HUES6 (cell line): ENCODE measurements around the gene ATG10.
"Not testable (repeated sequence)": the region's sequence is repeated elsewhere in the genome, so short reads cannot be mapped to it uniquely, and the experiment has no call there.

Experiments used
- H3K27ac ChIP-seq: 2 replicates; pipeline ENCODE4 v1.7.0; 2013; ENCODE audit warnings: low read depth, mild to moderate bottlenecking, low read length, inconsistent platforms
- H3K27me3 ChIP-seq: 2 replicates; pipeline ENCODE4 v1.6.1; 2013; ENCODE audit warnings: low read length; ENCODE audit not compliant: control insufficient read depth, insufficient read depth
- H3K36me3 ChIP-seq: 2 replicates; pipeline ENCODE4 v1.6.1; 2013; ENCODE audit warnings: low read length; ENCODE audit not compliant: control insufficient read depth, insufficient read depth
- H3K4me1 ChIP-seq: 2 replicates; pipeline ENCODE4 v1.6.1; 2013; ENCODE audit warnings: low read length; ENCODE audit not compliant: control insufficient read depth, insufficient read depth
- H3K4me3 ChIP-seq: 2 replicates; pipeline ENCODE4 v1.5.1; 2013; ENCODE audit warnings: low read depth, low read length
- H3K9ac ChIP-seq: one replicate; pipeline ENCODE4 v1.6.1; 2013; ENCODE audit warnings: mild to moderate bottlenecking, low read length
- H3K9me3 ChIP-seq: 2 replicates; pipeline ENCODE4 v1.6.1; 2013; ENCODE audit warnings: low read depth, low read length; ENCODE audit not compliant: control insufficient read depth, insufficient read depth

Gene ATG10

DNA sequence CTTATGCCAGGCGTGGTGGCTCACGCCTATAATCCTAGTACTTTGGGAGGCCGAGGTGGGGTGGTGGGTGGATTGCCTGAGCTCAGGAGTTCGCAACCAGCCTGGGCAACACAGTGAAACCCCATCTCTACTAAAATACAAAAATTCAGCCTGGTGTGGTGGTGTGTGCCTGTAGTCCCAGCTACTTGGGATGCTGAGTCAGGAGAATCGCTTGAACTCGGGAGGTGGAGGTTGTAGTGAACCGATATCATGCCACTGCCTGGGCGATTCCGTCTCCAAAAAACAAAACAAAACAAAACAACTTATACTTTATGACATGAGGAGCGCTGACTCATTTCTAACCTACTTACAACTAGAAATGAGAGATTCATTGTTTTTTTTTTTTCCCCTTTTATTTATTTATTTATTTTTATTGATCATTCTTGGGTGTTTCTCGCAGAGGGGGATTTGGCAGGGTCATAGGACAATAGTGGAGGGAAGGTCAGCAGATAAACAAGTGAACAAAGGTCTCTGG is 10.4 kb downstream of the ATG10 start:
- H3K9me3 ChIP-seq, H3K9ac ChIP-seq, H3K4me3 ChIP-seq, H3K27me3 ChIP-seq: not testable (repeated sequence)
- Histone ChIP-seq H3K4me1 (peaks cover 25% of the 10 kb centered on the region), H3K27ac (peak overlapping the region; percentile 71), H3K36me3 (peaks cover 17% of the 10 kb centered on the region)

DNA sequence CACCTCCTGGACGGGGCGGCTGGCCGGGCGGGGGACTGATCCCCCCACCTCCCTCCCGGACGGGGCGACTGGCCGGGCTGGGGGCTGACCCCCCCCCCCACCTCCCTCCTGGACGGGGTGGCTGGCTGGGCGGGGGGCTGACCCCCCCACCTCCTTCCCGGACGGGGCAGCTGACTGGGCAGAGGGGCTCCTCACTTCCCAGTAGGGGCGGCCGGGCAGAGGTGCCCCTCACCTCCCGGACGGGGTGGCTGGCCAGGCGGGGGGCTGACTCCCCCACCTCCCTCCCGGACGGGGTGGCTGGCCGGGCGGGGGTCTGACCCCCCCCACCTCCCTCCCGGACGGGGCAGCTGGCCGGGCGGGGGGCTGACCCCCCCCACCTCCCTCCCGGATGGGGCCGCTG is 11.3 kb downstream of the ATG10 start:
- not testable (repeated sequence) for H3K27ac ChIP-seq

DNA sequence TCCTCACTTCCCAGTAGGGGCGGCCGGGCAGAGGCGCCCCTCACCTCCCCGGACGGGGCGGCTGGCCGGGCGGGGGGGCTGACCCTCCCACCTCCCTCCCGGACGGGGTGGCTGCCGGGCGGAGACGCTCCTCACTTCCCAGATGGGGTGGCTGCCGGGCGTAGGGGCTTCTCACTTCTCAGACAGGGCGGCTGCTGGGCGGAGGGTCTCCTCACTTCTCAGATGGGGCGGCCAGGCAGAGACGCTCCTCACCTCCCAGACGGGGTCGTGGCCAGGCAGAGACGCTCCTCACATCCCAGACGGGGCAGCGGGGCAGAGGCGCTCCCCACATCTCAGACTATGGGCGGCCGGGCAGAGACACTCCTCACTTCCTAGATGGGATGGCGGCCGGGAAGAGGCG is 11.7 kb downstream of the ATG10 start:
- not testable (repeated sequence) for H3K9me3 ChIP-seq, H3K4me3 ChIP-seq, H3K9ac ChIP-seq, H3K27ac ChIP-seq, H3K27me3 ChIP-seq, H3K36me3 ChIP-seq
- H3K4me1 ChIP-seq: peaks cover 25% of the 10 kb centered on the region

More for the DNA sequence above, 11.3 kb downstream of the ATG10 start:
- H3K4me1 ChIP-seq: peaks cover 25% of the 10 kb centered on the region
- H3K36me3 ChIP-seq: peaks cover 10% of the 10 kb centered on the region
- not testable (repeated sequence) for H3K27me3 ChIP-seq, H3K4me3 ChIP-seq, H3K9me3 ChIP-seq, H3K9ac ChIP-seq

DNA sequence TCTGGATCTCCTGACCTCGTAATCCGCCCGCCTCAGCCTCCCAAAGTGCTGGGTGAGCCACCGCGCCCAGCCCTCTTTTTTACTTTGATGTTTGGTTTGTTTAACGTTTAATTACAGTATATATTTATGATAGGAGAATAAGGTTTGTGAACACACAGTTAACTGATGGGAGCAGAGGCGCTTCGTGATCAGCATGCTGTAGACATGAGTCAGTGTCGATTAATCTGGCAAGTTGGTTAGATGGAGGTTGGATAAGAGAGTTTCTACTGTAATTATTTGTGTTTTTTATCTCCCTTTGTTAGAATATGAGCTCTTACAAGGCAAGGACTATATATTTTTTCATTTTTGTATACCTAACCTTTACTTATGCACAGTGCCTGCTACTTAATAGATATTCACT is 14.3 kb downstream of the ATG10 start:
- H3K9ac ChIP-seq: no peak overlapping the region
- peaks cover 9% of the 10 kb centered on the region; the same call in 1 of the 2 replicates for H3K9me3 ChIP-seq
- peaks cover 7% of the 10 kb centered on the region for H3K4me1 ChIP-seq
- peaks cover 13% of the 10 kb centered on the region for H3K36me3 ChIP-seq
- no peaks in the 10 kb centered on the region for H3K27me3 ChIP-seq
- no peak overlapping the region for H3K4me3 ChIP-seq
- H3K27ac ChIP-seq: no peak overlapping the region

DNA sequence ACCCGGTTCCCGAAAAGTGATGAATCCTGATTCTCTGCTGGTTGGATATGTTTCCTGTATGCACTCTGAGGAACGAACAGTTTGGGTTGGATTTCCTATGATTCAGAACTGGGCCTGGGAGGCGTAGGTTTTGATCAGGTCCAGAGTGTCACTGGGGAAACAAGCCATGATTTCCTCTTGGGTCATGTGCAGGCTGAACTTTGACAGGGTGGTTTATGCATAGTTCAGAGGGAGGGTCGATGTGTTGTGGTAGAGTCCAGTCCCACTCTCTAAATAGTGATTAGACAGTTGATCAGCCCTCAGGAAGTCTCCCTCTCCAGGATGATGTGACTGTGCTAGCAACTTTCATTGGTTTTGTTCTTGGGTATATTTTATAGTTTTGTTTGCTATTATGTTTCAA is 17.4 kb downstream of the ATG10 start:
- Histone ChIP-seq H3K27ac (no peak overlapping the region), H3K4me3 (no peak overlapping the region), H3K9me3 (peaks cover 8% of the 10 kb centered on the region; the same call in 1 of the 2 replicates), H3K36me3 (peaks cover 15% of the 10 kb centered on the region), H3K27me3 (no peaks in the 10 kb centered on the region), H3K4me1 (no peaks in the 10 kb centered on the region), H3K9ac (no peak overlapping the region)

DNA sequence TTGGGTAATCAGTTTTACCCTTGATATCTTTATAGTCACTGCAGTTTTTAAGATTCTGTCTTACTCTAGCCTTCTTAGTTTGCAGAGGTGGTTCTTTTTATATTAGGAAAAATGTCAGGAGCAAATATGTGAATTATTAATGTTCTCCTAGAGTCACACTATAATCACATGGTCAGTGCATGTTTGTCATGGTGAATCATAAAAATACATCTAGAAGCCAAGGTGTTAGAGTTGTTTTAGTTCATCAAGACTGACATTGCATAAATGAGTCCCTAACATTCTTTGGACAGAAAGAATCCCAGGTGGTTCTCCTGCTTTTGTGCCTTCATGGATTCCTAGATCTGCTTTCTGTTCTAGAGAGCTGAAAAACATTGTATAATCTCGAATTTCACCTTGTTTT is 22.9 kb downstream of the ATG10 start:
- no peaks in the 10 kb centered on the region for H3K27me3 ChIP-seq
- 0 out of 2 replicates have a peak, but pooled peaks cover 3% of the 10 kb centered on the region for H3K9me3 ChIP-seq
- H3K9ac ChIP-seq: no peak overlapping the region
- no peaks in the 10 kb centered on the region for H3K4me1 ChIP-seq
- peaks cover 32% of the 10 kb centered on the region for H3K36me3 ChIP-seq
- H3K4me3 ChIP-seq: no peak overlapping the region
- no peak overlapping the region; the same call in 1 of the 2 replicates for H3K27ac ChIP-seq

DNA sequence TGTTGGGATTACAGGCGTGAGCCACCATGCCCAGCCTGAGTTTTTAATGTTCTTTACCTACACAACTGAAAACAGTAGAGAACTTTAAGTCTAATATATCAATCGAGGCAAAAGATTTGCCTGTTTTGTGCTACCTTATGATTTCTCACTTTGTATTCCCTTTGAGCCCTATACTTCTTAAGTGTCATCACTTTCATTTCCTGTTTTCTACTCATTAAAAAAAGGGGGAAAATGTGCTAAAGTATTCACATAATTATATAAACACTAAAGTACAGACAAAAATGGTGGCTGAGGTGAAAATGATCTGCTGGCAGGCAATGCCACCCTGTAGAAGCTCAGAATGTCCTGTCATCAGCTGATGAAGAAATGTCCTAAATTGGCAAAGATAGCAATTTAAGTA is 23.6 kb downstream of the ATG10 start:
- no peaks in the 10 kb centered on the region for H3K4me1 ChIP-seq
- H3K27me3 ChIP-seq: no peaks in the 10 kb centered on the region
- H3K9me3 ChIP-seq: 0 out of 2 replicates have a peak, but pooled peaks cover 6% of the 10 kb centered on the region
- peaks cover 32% of the 10 kb centered on the region for H3K36me3 ChIP-seq
- no peak overlapping the region for H3K27ac ChIP-seq
- no peak overlapping the region for H3K4me3 ChIP-seq
- no peak overlapping the region for H3K9ac ChIP-seq

DNA sequence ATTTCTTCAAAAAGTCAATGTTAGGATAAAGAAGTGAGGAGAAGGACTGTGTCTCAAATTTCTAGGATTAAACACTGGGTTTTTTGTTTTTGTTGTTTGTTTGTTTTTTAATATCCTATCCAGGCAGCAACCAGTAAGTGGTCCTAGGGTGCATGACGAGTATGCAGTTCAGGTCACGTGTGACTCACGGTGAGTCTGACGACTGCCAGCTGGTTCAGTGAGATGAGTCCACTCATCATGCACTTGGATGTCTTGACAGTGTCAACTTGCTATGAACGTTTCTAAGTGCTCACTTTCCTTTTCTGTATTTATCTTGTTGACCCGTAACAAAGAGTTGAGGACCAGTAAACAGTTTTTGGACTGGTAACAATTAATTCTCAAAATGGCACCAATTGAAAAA is 32.7 kb downstream of the ATG10 start:
- 0 out of 2 replicates have a peak, but pooled peaks cover 3% of the 10 kb centered on the region for H3K9me3 ChIP-seq
- H3K4me3 ChIP-seq: no peak overlapping the region
- H3K9ac ChIP-seq: no peak overlapping the region
- H3K36me3 ChIP-seq: no peaks in the 10 kb centered on the region
- H3K27me3 ChIP-seq: no peaks in the 10 kb centered on the region
- H3K4me1 ChIP-seq: no peaks in the 10 kb centered on the region
- no peak overlapping the region for H3K27ac ChIP-seq

DNA sequence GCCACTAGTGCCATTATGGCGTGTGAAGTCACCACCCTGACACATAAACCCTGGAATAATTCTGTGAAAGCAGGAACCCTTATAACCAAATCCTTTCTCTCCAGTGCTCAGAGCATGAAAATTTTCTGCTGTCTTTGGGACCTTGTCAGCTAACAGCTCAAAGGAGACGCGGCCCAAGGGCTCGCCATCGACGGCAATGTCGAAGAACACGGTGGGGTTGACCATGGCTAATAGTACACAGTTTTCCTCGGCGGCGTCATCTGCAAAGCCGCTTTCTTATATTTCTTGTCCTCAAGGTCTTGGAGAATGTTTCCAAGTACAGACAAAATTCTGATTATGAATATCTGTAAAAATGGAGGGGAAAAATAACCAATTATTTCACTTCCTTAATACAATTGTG is 38.0 kb downstream of the ATG10 start:
- not testable (repeated sequence) for H3K9ac ChIP-seq, H3K4me3 ChIP-seq, H3K9me3 ChIP-seq, H3K27me3 ChIP-seq, H3K36me3 ChIP-seq, H3K4me1 ChIP-seq, H3K27ac ChIP-seq

DNA sequence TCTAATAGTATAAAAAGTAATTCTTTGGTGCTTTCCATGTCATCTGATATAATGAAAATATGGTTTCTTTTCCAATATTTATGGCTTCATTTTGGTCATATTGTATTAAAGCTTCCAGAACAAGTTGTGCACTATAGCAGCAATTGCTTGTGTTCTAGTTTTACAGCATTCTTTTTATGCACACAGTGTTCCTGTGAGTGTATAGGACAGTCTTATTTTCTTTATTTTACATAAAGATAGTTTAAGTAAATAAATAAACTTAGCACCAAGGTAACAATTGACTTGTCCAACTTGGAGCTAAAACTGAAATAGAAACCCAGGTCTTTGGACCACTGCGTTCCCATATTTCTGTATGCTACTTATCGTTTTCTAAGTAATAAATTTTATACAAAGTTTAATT is 38.9 kb downstream of the ATG10 start:
- no peak overlapping the region for H3K9ac ChIP-seq
- H3K27ac ChIP-seq: no peak overlapping the region
- H3K4me3 ChIP-seq: no peak overlapping the region
- 0 out of 2 replicates have a peak, but pooled peaks cover 5% of the 10 kb centered on the region for H3K36me3 ChIP-seq
- H3K9me3 ChIP-seq: no peaks in the 10 kb centered on the region; the same call in 1 of the 2 replicates
- no peaks in the 10 kb centered on the region for H3K27me3 ChIP-seq
- H3K4me1 ChIP-seq: no peaks in the 10 kb centered on the region

DNA sequence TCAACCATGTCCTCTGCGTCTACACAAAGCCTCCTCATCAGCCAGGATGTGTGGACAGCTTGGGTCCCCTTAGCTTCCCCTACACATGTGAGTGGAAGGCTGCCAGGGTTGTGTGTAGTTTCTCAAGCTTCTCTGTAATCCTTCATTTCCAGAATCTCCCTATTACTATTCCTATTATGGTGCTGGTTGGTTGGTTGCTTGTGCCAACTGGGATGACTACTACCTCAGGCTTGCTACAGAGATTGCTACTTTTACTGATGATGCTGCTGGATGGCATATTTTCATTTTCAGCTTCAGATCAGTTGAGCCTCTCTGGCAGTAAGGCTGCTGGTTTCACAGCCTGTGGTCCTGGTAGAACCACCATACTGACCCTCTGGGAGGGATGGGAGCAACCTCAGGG is 39.9 kb downstream of the ATG10 start:
- H3K4me1 ChIP-seq: no peaks in the 10 kb centered on the region
- H3K9ac ChIP-seq: no peak overlapping the region
- H3K27ac ChIP-seq: no peak overlapping the region
- no peak overlapping the region for H3K4me3 ChIP-seq
- 0 out of 2 replicates have a peak, but pooled peaks cover 5% of the 10 kb centered on the region for H3K36me3 ChIP-seq
- H3K9me3 ChIP-seq: no peaks in the 10 kb centered on the region; the same call in 1 of the 2 replicates
- no peaks in the 10 kb centered on the region for H3K27me3 ChIP-seq

DNA sequence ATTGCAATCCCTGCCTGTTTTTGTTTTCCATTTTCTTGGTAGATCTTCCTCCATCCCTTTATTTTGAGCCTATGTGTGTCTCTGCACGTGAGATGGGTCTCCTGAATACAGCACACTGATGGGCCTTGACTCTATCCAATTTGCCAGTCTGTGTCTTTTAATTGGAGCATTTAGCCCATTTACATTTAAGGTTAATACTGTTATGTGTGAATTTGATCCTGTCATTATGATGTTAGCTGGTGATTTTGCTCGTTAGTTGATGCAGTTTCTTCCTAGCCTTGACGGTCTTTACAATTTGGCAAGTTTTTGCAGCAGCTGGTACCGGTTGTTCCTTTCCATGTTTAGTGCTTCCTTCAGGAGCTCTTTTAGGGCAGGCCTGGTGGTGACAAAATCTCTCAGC is 42.8 kb downstream of the ATG10 start:
- H3K4me3 ChIP-seq, H3K27me3 ChIP-seq, H3K9ac ChIP-seq, H3K9me3 ChIP-seq, H3K4me1 ChIP-seq, H3K36me3 ChIP-seq, H3K27ac ChIP-seq: not testable (repeated sequence)
